H1 (cell line): ENCODE data around the gene C16orf90. TPM values are rescaled to one million over a fixed set of nuclear protein-coding genes. Genes with fewer than 3 reads are reported as not detected.

Experiments used
- CTCF ChIA-PET: fragments of 300-600 bp; sonication (Branson Sonifier 250); formaldehyde crosslinking; loops from one replicate; lab custom pipeline; 2021; ENCODE audit not compliant: partially characterized antibody; lab: Charles Lee
- POLR2A ChIA-PET: fragments of 300-600 bp; sonication (Branson Sonifier 250); formaldehyde crosslinking; loops from one replicate; lab custom pipeline; 2021; ENCODE audit warnings: inconsistent platforms; ENCODE audit not compliant: partially characterized antibody; lab: Charles Lee
- DNase-seq, 2 experiments: peaks; one replicate each; pipeline versions ENCODE4 v3.0.0 to v3.0.0-alpha.2; 2010 to 2022; ENCODE audit warnings: low spot score in 2 of 2, low read depth in 1 of 2, mixed read lengths in 1 of 2
- FAIRE-seq: peaks from 2 replicates; lab custom pipeline; 2011; peaks lifted over from hg19 to GRCh38; lab: Jason Lieb, UNC
- H2AFZ ChIP-seq: 2 replicates; pipeline ENCODE4 v1.8.1; 2012; ENCODE audit warnings: low read length, inconsistent platforms
- H2AK5ac ChIP-seq: 2 replicates; pipeline ENCODE4 v1.6.1; 2013; ENCODE audit warnings: low read depth, low read length
- H2BK120ac ChIP-seq: replicated peaks from 2 replicates; pipeline ENCODE3; 2013; ENCODE audit warnings: low read depth, low read length, inconsistent platforms
- H2BK12ac ChIP-seq: 2 replicates; pipeline ENCODE4 v1.6.1; 2013; ENCODE audit warnings: low read depth, low read length
- H2BK15ac ChIP-seq: 2 replicates; pipeline ENCODE4 v1.6.1; 2013; ENCODE audit warnings: low read length
- H2BK20ac ChIP-seq: 2 replicates; pipeline ENCODE4 v1.6.1; 2013; ENCODE audit warnings: low read length
- H2BK5ac ChIP-seq: 2 replicates; pipeline ENCODE4 v1.6.1; 2013; ENCODE audit warnings: low read depth, low read length
- H3K14ac ChIP-seq: 2 replicates; pipeline ENCODE4 v1.6.1; 2013; ENCODE audit warnings: inconsistent platforms; ENCODE audit not compliant: insufficient read length
- H3K18ac ChIP-seq: 2 replicates; pipeline ENCODE4 v1.6.1; 2013; ENCODE audit warnings: low read length; ENCODE audit errors: extremely low read depth
- H3K23ac ChIP-seq: 2 replicates; pipeline ENCODE4 v1.6.1; 2013; ENCODE audit warnings: inconsistent platforms; ENCODE audit not compliant: insufficient read length
- H3K23me2 ChIP-seq: 2 replicates; pipeline ENCODE4 v1.6.1; 2013; ENCODE audit warnings: low read depth, low read length
- H3K27ac ChIP-seq: 2 replicates; pipeline ENCODE4 v1.6.1; 2011; ENCODE audit warnings: low read depth, low read length, inconsistent platforms
- H3K27me3 ChIP-seq, 4 experiments: replicated peaks in 1 of 4; 1 replicate in 1 of 4; 2 replicates in 3 of 4; pipeline versions ENCODE4 v1.6.1 to v1.8.1; 2011 to 2013; ENCODE audit warnings: low read length in 3 of 4, mild to moderate bottlenecking in 3 of 4, inconsistent platforms in 2 of 4, mixed read lengths in 2 of 4, moderate library complexity in 1 of 4; ENCODE audit not compliant: control insufficient read depth in 3 of 4, insufficient read depth in 3 of 4; ENCODE audit errors: extremely low read depth in 1 of 4
- H3K36me3 ChIP-seq, 4 experiments: 2 replicates each; pipeline versions ENCODE4 v1.6.1 to v1.8.1; 2011 to 2013; ENCODE audit warnings: mild to moderate bottlenecking in 4 of 4, low read length in 3 of 4, moderate library complexity in 2 of 4, control low read depth in 1 of 4, inconsistent platforms in 1 of 4; ENCODE audit not compliant: insufficient read depth in 4 of 4, control insufficient read depth in 2 of 4
- H3K4ac ChIP-seq: replicated peaks from 2 replicates; pipeline ENCODE3; 2013; ENCODE audit warnings: low read length, low read depth, mixed read lengths, inconsistent platforms; ENCODE audit not compliant: insufficient read length
- H3K4me1 ChIP-seq, 4 experiments: replicated peaks in 1 of 4; 1 replicate in 1 of 4; 2 replicates in 3 of 4; pipeline versions ENCODE4 v1.6.1 to v1.8.1; 2011 to 2013; ENCODE audit warnings: low read length in 3 of 4, inconsistent platforms in 2 of 4, mixed read lengths in 1 of 4; ENCODE audit not compliant: insufficient read depth in 4 of 4, control insufficient read depth in 3 of 4
- H3K4me2 ChIP-seq, 2 experiments: 2 replicates each; pipeline versions ENCODE4 v1.6.1 to v1.8.1; 2011 to 2013; ENCODE audit warnings: low read depth in 2 of 2, low read length in 2 of 2, control low read depth in 1 of 2, inconsistent platforms in 1 of 2, mild to moderate bottlenecking in 1 of 2; ENCODE audit not compliant: insufficient read depth in 1 of 2
- H3K4me3 ChIP-seq, 4 experiments: fragments of 200-600, 300-600 bp in 1 of 4; sonication (generic), shearing (Covaris generic), sonication (Bioruptor Twin) in 1 of 4; 2 replicates each; pipeline versions ENCODE4 v1.5.1 to v1.8.1; 2011 to 2016; ENCODE audit warnings: low read length in 4 of 4, low read depth in 3 of 4, control low read depth in 2 of 4, inconsistent platforms in 2 of 4, mild to moderate bottlenecking in 2 of 4, mixed read lengths in 1 of 4, moderate library complexity in 1 of 4; ENCODE audit not compliant: insufficient read depth in 2 of 4; ENCODE audit errors: extremely low read depth in 1 of 4
- H3K56ac ChIP-seq: replicated peaks from 2 replicates; pipeline ENCODE3; 2013; ENCODE audit warnings: low read depth, mild to moderate bottlenecking, mixed read lengths, low read length, inconsistent platforms; ENCODE audit not compliant: insufficient read length
- H3K79me1 ChIP-seq: 2 replicates; pipeline ENCODE4 v1.6.1; 2013; ENCODE audit warnings: low read depth, low read length, control low read depth
- H3K79me2 ChIP-seq, 2 experiments: 2 replicates each; pipeline versions ENCODE4 v1.6.1 to v1.8.1; 2012 to 2013; ENCODE audit warnings: low read length in 2 of 2, mild to moderate bottlenecking in 2 of 2, inconsistent platforms in 1 of 2; ENCODE audit not compliant: insufficient read depth in 2 of 2, control insufficient read depth in 1 of 2
- H3K9ac ChIP-seq, 4 experiments: replicated peaks in 1 of 4; 1 replicate in 1 of 4; 2 replicates in 3 of 4; pipeline versions ENCODE4 v1.6.1 to v1.8.1; 2011 to 2013; ENCODE audit warnings: low read depth in 3 of 4, low read length in 3 of 4, control low read depth in 2 of 4, mild to moderate bottlenecking in 2 of 4, moderate library complexity in 2 of 4, inconsistent platforms in 1 of 4; ENCODE audit errors: extremely low read depth in 1 of 4
- H3K9me3 ChIP-seq, 2 experiments: 2 replicates each; pipeline versions ENCODE4 v1.6.1 to v1.8.1; 2012 to 2013; ENCODE audit warnings: mild to moderate bottlenecking in 2 of 2, moderate library complexity in 2 of 2, control low read depth in 1 of 2, inconsistent platforms in 1 of 2, low read depth in 1 of 2, low read length in 1 of 2, mixed read lengths in 1 of 2; ENCODE audit not compliant: insufficient read depth in 2 of 2
- H4K20me1 ChIP-seq, 2 experiments: replicated peaks in 1 of 2; 2 replicates each; pipeline versions ENCODE3 to v1.8.1; 2011 to 2013; ENCODE audit warnings: inconsistent platforms in 2 of 2, low read length in 2 of 2, mild to moderate bottlenecking in 1 of 2; ENCODE audit not compliant: insufficient read depth in 2 of 2, control insufficient read depth in 1 of 2
- H4K5ac ChIP-seq: 2 replicates; pipeline ENCODE4 v1.6.1; 2013; ENCODE audit warnings: low read length, low read depth, mixed read lengths, inconsistent platforms; ENCODE audit not compliant: insufficient read length
- H4K8ac ChIP-seq: 2 replicates; pipeline ENCODE4 v1.8.0; 2013; ENCODE audit warnings: mild to moderate bottlenecking, moderate library complexity, low read length, inconsistent platforms; ENCODE audit not compliant: insufficient read depth; ENCODE audit errors: extremely low read depth
- H4K91ac ChIP-seq: replicated peaks from 2 replicates; pipeline ENCODE3; 2013; ENCODE audit warnings: low read length, mixed read lengths, inconsistent platforms; ENCODE audit not compliant: insufficient read length
- EP300 ChIP-seq, 2 experiments: IDR thresholded peaks; 1 replicate in 1 of 2; 2 replicates in 1 of 2; pipeline ENCODE4 v1.6.1; 2011 to 2012; ENCODE audit warnings: low read depth in 2 of 2, low read length in 2 of 2, mild to moderate bottlenecking in 2 of 2, borderline replicate concordance in 1 of 2, inconsistent platforms in 1 of 2, moderate library complexity in 1 of 2
- RFX5 ChIP-seq: IDR thresholded peaks from 2 replicates; pipeline ENCODE4 v1.6.1; 2011; ENCODE audit warnings: low read depth, low read length, improper control_type of control experiment, borderline replicate concordance
- SAP30 ChIP-seq: fragments of 300-600 bp; sonication (generic); IDR thresholded peaks from 2 replicates; pipeline ENCODE4 v1.7.1; 2012; ENCODE audit warnings: low read length, moderate library complexity, mild to moderate bottlenecking, inconsistent platforms; ENCODE audit not compliant: insufficient read depth, insufficient replicate concordance
- SP4 ChIP-seq: IDR thresholded peaks from 2 replicates; pipeline ENCODE4 v1.6.1; 2012; ENCODE audit warnings: low read length, inconsistent platforms
- WGBS, 2 experiments: shearing (Covaris generic) in 1 of 2; methylation state at CpG; one replicate each; pipeline versions ENCODE4 v1.1.6 to v1.1.7; 2013 to 2015; ENCODE audit warnings: low lambda C conversion rate in 2 of 2, mixed read lengths in 2 of 2, inconsistent platforms in 1 of 2, low coverage in 1 of 2, missing lambda C conversion rate in 1 of 2; ENCODE audit not compliant: insufficient replicate concordance in 2 of 2, insufficient coverage in 1 of 2, insufficient read length in 1 of 2; ENCODE audit errors: extremely low coverage in 1 of 2, missing lambda C conversion rate in 1 of 2; 5-methylcytosine and 5-hydroxymethylcytosine counted together
- polyA plus RNA-seq, 7 experiments: library from polyadenylated mRNA; depleted of rRNA in 3 of 7; stranded (reverse) in 5 of 7; unstranded in 2 of 7; fragments of >200 nt in 5 of 7; fragments of 200-250 nt in 2 of 7; gene quantifications; 1 replicate in 5 of 7; 2 replicates in 1 of 7; 4 replicates in 1 of 7; pipeline versions ENCODE4 v1.2.1 to v1.2.3, GENCODE V29; 2011 to 2013; ENCODE audit warnings: missing spikeins in 2 of 7, mixed read lengths in 2 of 7
- total RNA-seq: library from RNA; stranded (reverse); fragmentation: NEBNext Ultra II Directional; extraction: Animal tissue kit (Norgen Biotek cat#: 25700); gene quantifications from 2 replicates; pipeline ENCODE4 v1.2.1, GENCODE V29; 2021

C16orf90 gene
- total and polyA plus RNA-seq, 2 of the 8 experiments (the other 6 are each of a cell fraction or from before 2014, with no cell fraction given): not detected

GRCh38 chr16:3528406-3528805 is 33.1 kb upstream of the C16orf90 start:
- DNase-seq (no peak), FAIRE-seq (no peak)
- Histone ChIP-seq H3K56ac (no peak overlapping the region), H4K8ac (no peak overlapping the region), H3K36me3 (peaks cover 3 to 23% (median 12%) of the 10 kb centered on the region in 4 experiments; a peak in 7 of 8 replicates), H3K9me3 (no peaks in the 10 kb centered on the region), H3K79me1 (no peaks in the 10 kb centered on the region), H3K4me1 (no peaks in the 10 kb centered on the region), H3K18ac (no peak overlapping the region), H4K20me1 (peaks cover 0 to 1% of the 10 kb centered on the region in 2 experiments), H2BK12ac (no peak overlapping the region), H3K4me3 (no peak overlapping the region), H3K4me2 (no peak overlapping the region), H2AFZ (no peak overlapping the region), H2BK120ac (no peak overlapping the region), H3K4ac (no peak overlapping the region), H2BK5ac (no peak overlapping the region)
- CTCF ChIA-PET: interaction anchor here (0.6 to 3.5 kb wide), 5 partner anchors 9 to 183 kb away, joined by 3 to 15 read pairs (median 3); no protein-coding TSS in a partner anchor
- WGBS, 2 experiments: 100% methylated on average over 2 of the region's 2 CpGs; no CpG with 5 or more reads in 1 of the 2 experiments
- TF ChIP-seq EP300 (IDR thresholded peaks at IDR 0.05; ENCODE audit: borderline replicate concordance in 1 of 2, low read depth in 2 of 2, low read length in 2 of 2) (no peak), RFX5 (no peak), SP4 (no peak), SAP30 (no peak)
- TF ChIP-seq, all 59 proteins: peak for 0
- no peak overlapping the region for H3K9ac ChIP-seq
- H3K14ac ChIP-seq: no peak overlapping the region
- H2BK20ac ChIP-seq: no peak overlapping the region
- no peaks in the 10 kb centered on the region for H3K79me2 ChIP-seq
- POLR2A ChIA-PET: no interaction called here
- H3K23me2 ChIP-seq: no peaks in the 10 kb centered on the region
- H4K5ac ChIP-seq: no peak overlapping the region
- no peak overlapping the region for H2BK15ac ChIP-seq
- H3K23ac ChIP-seq: no peak overlapping the region
- H4K91ac ChIP-seq: no peak overlapping the region
- H3K27ac ChIP-seq: no peak overlapping the region
- H2AK5ac ChIP-seq: no peak overlapping the region
- no peaks in the 10 kb centered on the region for H3K27me3 ChIP-seq
